Measurements from ENCODE around the gene TRIM14.
A peak's percentile ranks its signal among the peaks of the same experiment; 100 is the strongest.
"Not testable (repeated sequence)": the region's sequence is repeated elsewhere in the genome, so short reads cannot be mapped to it uniquely, and the experiment has no call there.

The TRIM14 gene

GRCh38 chr9:98045234-98046179, 73.5 kb downstream of the TRIM14 start:
- peak; percentile 52 for DNase-seq

DNA sequence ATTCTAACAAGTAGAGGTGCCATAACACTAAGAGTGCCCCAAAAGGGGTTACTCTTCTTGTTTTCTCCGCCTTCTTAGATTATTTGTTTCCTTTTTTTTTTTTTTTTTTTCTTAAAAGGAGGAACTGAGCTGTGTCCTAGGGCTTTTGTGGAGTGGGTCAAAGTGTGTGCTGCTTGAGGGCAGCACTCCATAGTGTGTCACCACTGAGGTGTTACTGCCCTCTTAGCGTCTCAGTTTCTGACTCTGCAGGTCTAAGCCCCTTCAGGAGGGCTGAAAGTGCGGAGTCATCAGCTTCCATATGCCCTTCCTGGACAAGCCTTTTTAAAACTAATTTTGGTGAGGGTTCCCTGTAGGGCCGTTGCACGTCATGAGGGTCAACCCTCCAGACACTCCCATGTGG, 75.1 kb downstream of the TRIM14 start:
- DNase-seq, result no peak

- DNase-seq, result no peak
These were observed 78.8 kb downstream of the TRIM14 start for GRCh38 chr9:98040212-98040611.

DNA sequence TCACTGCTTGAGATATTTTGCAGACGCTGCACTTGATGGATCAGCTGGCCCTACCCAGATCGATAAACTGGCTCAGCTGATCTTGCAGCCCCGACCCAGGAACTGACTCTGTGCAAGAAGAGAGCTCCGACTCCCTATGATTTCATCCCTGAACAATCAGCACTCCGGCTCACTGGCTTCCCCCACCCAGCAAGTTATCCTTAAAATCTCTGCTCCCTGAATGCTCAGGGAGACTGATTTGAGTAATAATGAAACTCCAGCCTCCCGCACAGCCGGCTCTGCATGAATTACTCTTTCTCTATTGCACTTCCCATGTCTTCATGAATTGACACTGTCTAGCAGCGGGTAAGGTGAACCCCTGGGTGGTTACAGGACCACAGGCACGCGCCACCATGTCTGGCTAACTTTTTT, 79.4 kb downstream of the TRIM14 start:
- no peak for DNase-seq

DNA sequence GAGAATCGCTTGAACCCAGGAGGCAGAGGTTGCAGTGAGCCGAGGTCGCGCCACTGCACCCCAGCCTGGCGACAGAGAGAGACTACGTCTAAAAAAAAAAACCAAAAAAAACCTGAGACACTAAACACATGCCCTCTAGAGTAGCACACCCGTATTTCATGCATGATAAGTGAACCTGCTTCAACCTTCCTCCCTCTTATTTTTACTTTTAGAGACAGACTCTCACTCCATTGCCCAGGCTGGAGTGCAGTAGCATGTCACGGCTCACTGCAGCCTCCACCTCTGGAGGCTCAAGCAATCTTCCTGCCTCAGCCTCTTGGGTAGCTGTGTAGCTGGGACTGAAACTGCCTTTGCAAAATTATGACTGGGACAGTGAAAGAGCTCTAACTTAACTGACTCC, 80.1 kb downstream of the TRIM14 start:
- no peak for DNase-seq

DNA sequence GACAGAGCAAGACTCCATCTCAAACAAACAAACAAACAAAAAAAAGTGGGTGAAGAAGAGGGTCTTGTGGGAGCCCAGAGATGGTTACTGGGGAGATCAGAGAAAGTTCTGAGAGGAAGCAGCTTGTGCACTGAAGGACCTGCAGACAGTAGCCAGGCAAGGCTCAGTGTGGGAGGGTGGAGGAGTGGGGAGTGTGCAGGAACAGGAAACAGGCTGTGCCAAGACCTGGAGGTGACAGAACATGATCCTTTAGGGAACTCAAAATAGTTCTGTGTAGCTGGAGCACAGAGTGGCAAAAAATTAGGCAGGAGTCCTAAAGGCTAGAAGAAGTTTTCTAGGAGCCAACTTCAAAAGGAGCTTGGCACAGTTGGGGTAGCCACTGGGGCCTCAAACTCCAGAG, 81.7 kb downstream of the TRIM14 start:
- DNase-seq, result no peak

DNA sequence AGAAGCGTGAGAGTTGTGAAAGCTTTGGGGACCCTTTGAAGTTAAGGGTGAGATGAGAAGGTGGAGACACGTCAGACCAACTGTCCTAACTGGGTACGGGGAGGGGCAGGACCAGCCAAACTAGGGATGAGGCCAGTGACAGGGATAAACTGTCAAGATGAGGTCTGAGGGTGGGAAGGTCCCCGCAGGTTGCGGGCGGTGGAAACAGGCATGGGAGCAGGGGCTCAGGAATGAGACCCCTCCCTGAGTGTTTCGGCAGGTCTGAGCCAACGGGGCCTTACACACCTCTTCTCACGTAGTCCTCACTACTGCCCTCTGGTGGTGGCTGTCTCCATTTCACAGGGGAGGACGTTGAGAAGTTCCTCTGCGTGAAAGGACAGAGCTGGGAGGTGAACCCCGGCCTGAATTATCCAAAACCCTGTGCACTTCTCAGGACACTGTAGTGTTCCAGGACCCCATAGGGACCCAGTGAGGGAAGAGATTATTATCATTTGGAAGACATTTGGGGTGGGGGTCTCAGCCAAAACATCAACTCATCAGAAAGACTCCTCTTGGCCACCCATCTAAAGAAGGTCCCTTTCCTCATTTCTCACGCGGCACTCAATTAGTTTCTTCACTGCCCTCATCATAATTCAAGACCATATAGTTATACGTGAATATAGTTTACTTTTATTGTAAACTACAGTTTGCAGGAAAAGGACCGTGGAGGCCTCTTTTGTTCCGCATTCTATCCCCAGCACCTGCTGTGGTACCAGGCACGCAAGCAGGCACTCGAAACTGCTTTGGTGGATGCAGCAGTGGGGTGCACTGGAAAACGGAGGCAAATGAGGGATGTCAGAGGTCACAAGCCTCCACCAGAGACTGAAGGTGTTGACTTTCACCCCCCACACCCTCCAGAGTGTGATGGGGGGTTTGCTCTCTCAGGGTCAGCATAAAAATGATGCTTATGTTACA, 84.2 kb downstream of the TRIM14 start:
- peak; percentile 83 for DNase-seq

- DNase-seq, result no peak
These were observed 87.1 kb downstream of the TRIM14 start for GRCh38 chr9:98031935-98032334.

GRCh38 chr9:98031169-98031568, 87.9 kb downstream of the TRIM14 start:
- no peak for DNase-seq

DNA sequence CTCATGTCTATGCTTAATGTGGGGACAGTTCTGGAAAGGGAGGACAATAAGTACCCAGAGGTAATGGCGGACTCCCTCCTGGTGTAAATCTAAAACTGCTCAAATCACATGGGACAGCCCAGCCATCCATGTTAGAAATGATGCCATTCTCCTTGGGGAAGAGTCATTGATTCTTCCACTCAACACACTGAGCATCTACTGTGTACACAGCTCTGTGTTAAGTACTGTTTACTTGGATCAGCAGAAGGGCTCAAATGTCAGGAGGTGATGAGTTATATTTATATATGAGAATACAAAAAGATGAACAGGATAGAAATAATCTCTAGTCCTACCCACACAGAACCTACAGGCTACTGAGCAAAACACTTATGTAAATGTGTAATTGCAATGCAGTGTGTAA, 94.3 kb downstream of the TRIM14 start:
- no peak for DNase-seq

DNA sequence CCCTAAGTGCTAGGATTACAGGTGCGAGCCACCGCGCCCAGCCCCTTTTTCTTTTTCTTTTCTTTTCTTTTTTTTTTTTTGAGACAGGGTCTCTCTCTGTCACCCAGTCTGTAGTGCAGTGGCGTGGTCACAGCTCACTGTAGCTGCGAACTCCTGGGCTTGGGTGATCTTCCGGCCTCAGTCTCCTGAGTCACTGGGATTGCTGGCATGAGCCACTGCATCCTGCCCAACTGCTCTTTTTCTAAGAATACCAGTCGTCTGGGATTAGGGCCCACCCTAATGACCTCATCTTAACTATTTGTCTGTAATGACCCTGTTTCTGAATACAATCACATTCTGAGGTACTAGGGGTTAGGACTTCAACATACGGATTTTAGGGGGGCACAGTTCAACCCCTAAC, 96.6 kb downstream of the TRIM14 start:
- DNase-seq, result no peak

- DNase-seq, result no peak
These were observed 97.5 kb downstream of the TRIM14 start for GRCh38 chr9:98021306-98022040.

DNA sequence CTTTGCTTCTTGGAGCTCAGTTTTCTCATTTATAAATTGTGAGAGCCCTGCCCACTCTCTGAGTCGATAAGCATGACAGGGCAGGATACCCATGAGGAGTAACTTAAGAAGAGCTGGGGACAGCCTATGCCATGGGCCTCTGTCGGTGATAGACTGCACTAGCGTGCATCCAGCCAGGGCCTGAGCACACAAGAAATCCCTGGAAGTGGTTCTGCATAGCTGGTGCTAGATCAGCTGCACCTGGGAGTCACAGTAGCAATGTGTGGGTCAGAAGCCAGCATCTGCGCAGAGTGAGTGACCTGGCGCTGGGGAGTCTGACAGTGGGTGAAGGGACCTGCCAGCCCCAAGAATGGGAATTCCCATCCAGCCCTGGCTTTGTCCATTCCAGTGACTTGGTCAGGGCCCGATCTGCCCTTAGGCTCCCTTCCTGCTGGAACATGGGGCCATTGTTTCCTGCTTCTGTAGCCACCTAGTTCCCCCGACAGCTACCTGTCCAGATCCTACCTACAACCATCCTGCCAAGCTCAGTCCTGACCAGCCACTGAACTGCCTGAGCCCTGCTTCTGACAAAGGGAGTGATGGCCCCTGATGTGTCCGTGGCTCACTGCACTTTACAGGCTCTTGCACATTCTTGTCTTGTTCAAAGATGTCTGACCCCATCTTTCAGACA, 98.4 kb downstream of the TRIM14 start:
- no peak for DNase-seq

GRCh38 chr9:98019869-98020268, 99.2 kb downstream of the TRIM14 start:
- DNase-seq, result not testable (repeated sequence)

Measured in CD4-positive, alpha-beta T cell treated with Interleukin-15 for 1 hour (primary cell).